GF-D8 (cell line): ENCODE results near the gene CNTNAP2.

Experiments
- DNase-seq: peaks from one replicate; lab custom pipeline; 2025; lab: John Stamatoyannopoulos, UW

The CNTNAP2 gene

GRCh38 chr7:147015999-147016398, 899.4 kb downstream of the CNTNAP2 start:
- DNase-seq = no peak

DNA sequence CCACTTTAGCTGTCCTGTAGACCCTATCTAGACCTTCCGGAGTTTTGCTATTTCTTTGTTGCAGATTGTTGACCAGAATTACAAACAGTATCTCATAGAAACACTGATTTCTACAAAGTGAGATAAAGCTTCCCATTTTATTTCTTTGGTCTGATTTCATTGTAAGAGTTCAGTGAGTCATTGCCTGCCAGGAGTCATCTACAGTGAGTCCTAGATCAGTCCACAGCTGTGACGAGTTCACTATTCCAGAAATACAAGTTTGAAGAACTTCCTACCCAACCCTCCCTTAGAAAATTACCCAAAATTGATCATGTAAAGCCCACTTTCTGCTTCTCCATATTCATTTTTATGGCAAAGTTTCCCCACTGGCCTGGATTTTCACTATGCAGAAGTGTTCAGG, 905.5 kb downstream of the CNTNAP2 start:
- DNase-seq = no peak

- no peak for DNase-seq
Measured at GRCh38 chr7:147023440-147023839, 906.8 kb downstream of the CNTNAP2 start.

GRCh38 chr7:147029953-147030352, 913.4 kb downstream of the CNTNAP2 start:
- no peak for DNase-seq

DNA sequence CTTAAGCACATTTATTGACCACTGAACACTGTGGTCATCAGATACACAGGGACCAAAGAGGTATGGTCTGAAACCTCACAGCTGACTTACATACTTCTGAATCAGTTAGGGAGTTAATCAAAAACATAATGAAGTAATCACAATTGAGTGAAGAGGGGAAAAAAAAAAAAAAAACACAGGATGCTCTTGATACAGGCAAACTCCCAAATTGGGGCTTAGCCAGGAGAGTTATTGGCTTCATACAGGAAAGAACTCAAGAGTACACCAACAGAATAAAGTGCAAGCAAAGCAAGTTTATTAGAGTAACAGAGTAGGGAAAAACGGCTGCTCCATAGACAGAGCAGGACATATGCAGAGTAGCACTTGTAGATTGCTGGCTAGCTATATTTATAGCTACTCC, 917.0 kb downstream of the CNTNAP2 start:
- no peak for DNase-seq

DNA sequence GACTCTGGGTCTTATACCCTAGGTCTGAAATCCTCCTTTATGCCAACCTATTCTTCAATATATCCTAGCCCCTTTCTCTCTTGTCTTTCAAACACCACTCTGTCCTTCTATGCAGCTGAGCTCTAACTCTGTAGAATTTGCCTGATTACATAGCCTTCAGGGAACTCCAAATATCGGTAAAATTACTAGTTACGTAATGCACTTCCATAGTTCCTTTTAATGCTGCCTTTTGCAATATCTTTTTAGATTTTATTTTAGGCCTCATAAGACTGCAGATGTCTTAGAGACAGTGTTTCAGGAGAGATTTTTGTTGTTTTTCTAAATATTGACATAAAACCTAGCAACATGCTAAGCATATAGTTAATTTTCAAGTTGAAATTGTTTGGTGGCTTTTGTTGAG, 924.8 kb downstream of the CNTNAP2 start:
- no peak for DNase-seq

DNA sequence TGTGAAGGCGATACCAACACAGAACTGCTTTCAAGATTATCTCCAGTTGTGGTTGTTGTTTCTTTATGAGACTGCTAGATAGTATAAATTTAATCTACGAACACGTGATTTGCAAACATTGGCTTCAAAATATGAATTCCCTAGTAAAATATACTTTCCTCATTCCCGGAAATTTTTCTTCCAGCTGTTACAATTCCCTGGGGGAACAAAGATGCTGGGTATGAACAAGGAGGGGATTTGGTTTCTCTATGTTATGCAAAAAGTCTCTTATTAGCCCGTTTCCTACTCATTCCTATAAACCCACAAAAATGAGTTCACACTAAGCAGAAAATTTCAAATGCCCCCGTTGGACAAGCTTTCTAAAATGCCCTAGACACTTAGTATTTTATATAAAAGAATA, 928.3 kb downstream of the CNTNAP2 start:
- DNase-seq = no peak

DNA sequence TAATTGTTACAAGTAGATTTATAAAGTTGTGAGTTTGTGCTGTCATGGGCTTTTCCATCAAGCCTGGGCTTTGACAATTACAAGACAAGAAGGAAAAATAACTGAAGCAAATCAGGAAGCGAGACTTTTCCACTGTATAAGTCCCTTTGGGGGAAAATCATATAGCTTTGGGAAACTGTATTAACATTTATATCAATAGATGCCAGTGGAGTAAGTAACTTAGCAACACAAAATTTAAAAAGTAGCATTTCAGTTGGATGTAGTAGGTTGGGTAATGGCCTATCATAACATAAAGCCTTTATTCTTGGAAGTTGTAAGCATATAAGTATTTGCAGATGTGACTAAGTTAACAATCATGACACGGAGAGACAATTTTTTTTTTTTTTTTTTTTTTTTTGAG, 931.1 kb downstream of the CNTNAP2 start:
- no peak for DNase-seq

GRCh38 chr7:147048864-147049263, 932.3 kb downstream of the CNTNAP2 start:
- no peak for DNase-seq

GRCh38 chr7:147052818-147053217, 936.2 kb downstream of the CNTNAP2 start:
- DNase-seq = no peak

DNA sequence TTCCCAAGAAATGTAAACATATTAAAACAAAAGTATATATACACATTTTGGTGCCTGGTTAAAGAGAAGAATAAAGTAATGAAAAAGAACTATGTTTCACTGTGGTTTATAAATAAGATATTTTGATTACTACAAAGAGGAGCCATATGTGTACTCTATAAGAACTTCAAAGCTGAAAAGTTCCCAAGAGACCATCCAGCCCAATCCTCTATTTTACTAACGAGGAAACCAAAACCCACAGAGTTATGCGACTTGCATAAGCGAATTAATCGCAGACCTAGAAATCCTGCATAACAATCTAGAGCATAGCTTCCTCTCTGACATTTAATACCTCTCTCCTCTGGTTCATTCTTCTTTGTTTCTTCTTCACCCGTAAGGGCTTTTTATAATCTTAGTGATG, 937.1 kb downstream of the CNTNAP2 start:
- no peak for DNase-seq

DNA sequence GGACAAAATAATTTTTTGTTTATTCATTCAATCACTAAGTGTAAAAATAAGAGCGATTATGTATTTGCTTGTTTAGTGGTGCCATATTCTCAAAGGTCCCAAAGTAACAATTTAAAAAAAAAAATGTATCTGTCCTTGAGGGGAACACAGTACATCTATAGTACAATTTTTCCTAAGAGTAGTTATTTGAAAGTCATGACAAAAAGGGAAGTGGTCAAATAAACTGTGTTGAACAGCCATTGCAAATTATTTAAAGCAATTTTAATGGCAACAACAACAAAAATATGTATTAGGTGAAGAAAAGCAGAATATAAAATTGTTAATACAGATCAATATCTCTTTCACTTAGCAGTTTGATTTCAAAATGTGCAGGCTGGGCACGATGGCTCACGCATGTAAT, 943.5 kb downstream of the CNTNAP2 start:
- DNase-seq = no peak

DNA sequence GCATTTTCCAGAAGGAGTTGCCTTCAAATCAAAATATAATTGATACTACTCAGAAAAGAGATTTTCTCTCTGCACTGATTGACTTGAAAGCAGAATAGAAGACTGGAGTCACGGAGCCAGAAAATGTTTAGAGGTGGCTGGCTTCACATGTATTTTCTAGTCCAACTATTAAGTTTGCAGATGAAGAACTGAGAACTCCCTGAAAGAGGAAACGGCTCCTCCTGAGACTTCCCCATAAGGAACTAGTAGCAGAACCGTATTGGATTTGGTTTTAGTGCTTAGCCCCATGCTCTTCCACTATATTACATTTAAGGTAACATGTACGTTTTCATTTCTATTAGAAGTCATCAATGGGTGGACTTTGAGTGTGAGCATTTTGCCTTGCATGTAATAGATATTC, 946.3 kb downstream of the CNTNAP2 start:
- no peak for DNase-seq

DNA sequence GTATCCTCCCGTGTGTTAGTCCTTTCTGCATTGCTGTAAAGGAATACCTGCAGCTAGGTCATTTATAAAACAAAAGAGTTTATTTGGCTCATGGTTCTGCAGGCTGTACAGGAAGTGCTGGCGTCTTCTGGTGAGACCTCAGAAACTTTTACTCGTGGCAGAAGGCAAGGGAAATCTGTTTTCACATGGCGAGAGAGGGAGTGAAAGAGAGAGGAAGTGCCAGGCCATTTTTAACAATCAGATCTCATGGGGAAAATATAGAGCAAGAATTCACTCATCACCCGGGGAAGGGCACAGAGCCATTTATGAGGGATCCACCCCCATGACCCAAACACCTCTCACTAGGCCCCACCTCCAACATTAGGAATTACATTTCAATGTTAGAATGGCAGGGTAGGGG, 952.2 kb downstream of the CNTNAP2 start:
- no peak for DNase-seq

GRCh38 chr7:147069771-147070170, 953.2 kb downstream of the CNTNAP2 start:
- DNase-seq = no peak

DNA sequence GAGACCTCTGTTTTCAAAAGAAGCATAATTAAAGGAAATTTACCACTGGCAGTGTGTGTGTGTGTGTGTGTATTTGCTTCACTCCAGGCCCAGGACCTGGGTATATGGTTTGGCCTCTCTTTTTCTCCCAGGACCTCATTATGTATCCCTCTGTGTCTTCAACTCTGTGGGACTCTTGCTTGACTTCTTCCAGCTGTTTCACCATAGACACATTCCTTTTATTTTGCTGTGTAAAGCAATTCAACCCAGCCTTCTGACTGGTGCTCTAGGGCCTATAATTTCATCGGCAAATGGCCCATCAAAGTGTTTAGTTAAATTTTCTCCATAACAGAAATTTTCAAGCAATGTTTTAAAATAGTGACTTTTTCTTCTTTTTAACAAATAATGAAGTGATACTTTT, 954.3 kb downstream of the CNTNAP2 start:
- no peak for DNase-seq

DNA sequence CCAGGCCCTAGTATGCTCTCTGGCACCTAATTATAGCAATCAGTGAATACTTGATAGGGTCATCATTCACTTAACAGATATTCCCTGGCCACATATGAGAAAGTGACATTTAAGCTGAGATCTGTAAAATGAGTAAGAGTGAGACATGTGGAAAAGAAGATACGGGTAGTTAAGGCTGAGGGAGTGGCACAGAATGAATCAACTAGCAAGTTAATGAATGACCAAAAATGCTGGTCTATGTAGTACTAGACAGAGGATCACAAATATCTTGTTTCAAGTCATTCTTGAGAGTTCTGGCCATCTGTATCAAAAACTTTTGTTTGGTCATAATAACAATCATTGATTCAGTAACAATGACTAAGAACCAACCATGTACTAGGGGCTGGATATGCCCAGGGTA, 954.9 kb downstream of the CNTNAP2 start:
- DNase-seq = no peak

DNA sequence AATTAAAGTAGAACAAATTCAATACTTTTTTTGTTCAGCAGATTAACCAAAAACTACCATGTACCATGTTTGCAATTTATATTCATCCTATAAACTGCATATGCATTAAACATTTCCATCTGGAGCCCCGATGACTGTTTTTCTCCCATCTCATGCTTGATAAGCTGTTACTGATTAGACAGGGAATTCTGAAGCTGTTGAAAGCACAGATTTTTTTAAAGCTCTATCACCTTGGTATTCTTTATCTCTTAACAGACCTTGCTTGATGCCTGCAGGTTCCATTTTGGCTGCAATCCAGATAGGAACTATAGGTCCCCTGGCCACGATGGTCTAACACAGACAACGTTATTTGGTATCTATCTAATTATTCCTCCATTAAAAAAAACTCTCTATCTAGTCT, 961.7 kb downstream of the CNTNAP2 start:
- no peak for DNase-seq

- no peak for DNase-seq
Measured at GRCh38 chr7:147079083-147079482, 962.5 kb downstream of the CNTNAP2 start.

- no peak for DNase-seq
Measured at GRCh38 chr7:147079921-147080420, 963.4 kb downstream of the CNTNAP2 start.

DNA sequence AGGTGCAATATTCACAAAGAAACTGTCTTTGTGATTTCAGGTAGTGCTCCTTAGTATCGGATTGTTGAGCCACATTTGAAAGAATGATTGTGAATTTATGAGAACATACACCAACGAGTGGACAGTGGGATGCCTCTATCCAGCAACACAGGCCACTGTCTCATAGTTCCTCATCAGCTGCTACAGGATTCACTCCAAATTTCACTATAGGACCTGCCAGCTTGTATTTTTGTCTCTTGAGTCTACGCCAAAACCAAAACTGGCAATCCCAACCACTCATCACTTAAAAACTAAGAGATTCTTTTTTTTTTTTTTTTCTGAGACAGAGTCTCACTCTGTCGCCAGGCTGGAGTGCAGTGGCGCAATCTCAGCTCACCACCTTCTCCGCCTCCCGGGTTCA, 964.5 kb downstream of the CNTNAP2 start:
- no peak for DNase-seq

GRCh38 chr7:147089051-147089461, 972.5 kb downstream of the CNTNAP2 start:
- no peak for DNase-seq

- no peak for DNase-seq
Measured at GRCh38 chr7:147089608-147090007, 973.0 kb downstream of the CNTNAP2 start.

DNA sequence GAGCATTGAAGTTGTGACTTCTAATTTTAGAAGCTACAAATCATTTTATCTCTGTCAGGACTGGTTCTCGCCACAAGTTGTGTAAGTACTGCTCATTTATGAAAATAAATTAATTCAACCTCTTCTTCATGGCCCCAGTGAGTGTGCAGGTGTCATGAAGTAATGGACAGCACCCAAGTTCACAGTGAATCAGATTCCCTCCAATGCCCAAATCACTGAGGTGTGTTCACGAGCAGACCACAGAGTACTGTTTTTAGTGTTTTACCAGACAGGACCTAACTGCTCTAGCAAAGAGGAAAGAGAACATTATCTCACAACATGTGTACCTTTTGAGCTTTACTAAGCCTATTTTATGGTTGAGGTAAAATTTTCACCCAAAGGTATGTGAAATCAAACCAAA, 980.0 kb downstream of the CNTNAP2 start:
- DNase-seq = no peak

DNA sequence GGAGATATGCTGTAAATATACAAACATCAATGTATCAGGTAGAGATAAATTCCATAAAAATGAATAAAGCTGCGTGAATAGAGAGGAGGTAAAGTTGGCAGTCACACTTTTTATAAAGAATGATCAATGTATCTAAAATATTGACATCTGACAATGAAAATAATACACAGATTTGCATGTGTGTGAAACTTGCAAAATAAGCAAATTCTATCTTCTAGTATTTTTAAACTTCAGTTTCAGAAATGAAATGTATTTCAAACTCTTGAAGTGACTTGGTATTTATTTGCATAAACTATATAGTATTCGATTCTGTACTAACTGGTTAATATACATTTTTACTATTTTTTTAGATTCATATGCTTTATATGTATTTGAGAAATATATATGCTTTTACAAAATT, 986.6 kb downstream of the CNTNAP2 start:
- DNase-seq = no peak
